NOMO-1 (cell line): ENCODE data around the gene ZNF407.

ENCODE experiments used
- DNase-seq, 2 experiments: peaks; one replicate each; lab custom pipeline; 2025; ENCODE audit not compliant: unreplicated experiment in 2 of 2; lab: John Stamatoyannopoulos, UW

ZNF407 gene

DNA sequence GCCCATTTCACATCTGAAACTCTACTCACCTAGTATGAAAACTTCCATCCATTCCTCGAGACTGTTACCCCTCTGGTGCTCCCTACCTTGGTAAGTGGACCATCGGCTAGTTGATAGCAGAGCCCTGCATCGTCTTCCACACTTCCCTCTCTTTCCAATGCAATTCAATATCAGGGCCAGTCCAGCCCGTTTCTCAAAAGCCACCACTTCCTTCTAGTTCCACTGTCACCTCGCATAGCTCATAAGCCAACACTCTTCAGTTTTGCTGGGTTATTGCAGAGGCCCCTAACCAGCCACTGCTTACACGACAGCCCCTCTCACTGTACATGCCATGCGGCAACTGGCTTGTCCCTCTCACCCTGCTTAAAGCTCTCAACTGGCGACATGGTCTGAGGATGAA is 10.2 kb upstream of the ZNF407 start:
- DNase-seq = no peak

DNA sequence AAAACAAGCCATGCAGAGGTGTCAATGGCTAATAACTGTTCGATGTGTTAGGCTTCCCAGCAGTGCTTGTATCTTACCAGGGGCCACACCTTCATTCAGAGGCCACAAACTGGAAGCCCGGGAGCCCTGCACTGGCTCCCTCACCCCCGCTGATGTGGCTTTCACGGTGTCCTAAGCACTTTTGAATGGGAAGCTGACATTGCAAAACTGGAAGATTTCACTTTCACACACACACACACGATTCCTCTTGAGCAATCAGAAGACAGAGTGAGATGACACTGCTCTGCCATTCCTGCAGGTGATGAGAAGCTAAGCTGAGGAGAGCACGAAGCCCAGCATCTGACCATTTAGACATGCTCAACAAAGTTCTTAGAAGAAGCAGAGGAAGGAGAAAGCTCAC is 8.6 kb upstream of the ZNF407 start:
- peak; percentile 67 to 74 for DNase-seq

DNA sequence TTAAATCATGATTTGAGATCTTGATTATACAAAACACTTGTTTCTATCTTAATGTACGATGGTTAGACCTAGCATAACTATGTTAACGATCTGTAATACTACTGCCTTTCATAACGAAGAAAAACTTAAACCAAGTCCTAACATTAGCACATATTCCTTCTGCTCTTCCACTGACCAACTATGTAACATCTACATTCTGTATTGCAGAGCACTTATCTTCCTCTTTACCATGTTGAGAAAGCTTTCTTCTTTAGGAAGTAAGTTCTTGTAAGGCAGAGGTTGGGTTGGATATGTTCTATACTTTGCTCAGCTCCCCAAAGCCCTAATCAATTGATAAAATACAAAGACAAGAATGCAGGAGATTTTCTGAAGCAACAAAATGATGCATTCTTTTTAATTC is 7.9 kb upstream of the ZNF407 start:
- DNase-seq = peak; percentile 10 to 75

DNA sequence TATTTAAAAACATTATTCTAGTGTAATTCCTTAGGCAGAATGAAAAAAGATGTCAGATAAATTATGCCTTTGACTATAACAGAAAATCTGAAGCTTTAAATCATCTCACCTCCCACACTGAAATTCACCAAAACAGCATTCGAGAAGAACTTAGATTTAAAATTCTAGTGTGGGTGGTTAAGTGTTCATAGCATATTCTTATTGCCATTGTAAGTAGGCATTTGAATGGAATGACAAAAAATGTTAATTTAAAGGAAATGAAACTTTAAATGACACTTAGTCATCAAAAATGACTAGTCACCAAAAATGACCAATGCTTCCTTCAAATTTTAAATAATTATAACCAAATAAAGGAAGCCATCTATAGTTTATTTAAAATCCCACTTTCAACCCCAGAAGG is 7.0 kb upstream of the ZNF407 start:
- DNase-seq = peak in 1 of 2 experiments; percentile 65

DNA sequence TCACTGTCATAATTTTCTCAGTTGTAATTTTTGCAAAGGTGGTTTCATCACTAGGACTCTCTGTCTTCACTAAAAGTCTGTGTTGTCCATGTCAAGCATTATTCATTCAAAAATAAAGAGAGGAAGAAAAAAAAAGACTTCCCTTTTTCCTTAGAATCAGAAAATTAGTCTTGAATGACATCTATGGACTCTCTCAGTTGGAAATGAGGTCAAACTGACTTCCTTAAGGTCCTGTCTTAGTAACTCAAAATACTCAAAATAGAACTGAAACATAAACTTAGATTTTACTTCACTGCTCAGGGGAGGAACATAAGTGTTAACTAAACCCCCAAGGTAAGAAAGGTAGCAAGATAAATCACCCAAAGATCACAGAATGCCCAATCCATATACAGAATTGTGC is 2.2 kb upstream of the ZNF407 start:
- DNase-seq = peak in 1 of 2 experiments; percentile 26

DNA sequence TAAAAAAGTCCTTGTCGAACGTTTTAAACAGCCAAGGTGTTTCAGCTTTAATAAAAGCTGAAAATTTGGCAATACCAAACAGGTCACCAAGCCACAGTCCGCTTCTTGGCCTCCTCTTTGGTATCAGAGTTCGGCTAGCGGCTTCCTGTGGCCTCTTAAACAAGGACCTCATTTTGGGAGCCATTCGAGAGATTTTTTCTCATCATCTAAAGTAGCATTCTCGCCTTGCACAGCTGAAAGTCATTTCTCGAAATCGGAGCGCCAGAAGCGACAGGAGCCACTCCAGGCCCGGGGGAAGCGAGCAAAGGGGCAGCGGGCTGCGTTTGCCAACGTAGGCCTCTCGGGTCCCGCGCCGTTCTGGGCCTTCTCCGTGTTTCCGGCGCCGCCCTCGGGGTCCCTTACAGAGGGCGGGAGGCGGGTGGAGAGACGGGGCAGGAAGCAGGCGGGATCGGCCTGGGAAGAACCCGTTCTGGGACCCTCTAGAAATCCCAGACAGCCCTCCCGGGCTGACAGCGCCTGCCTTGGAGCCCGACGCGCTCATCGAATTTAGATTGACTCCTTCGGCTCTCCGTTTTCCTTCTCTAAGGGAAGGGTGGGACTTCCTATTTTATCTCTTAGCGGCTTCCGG is 522 bp upstream of the ZNF407 start:
- peak; percentile 68 to 82 for DNase-seq

DNA sequence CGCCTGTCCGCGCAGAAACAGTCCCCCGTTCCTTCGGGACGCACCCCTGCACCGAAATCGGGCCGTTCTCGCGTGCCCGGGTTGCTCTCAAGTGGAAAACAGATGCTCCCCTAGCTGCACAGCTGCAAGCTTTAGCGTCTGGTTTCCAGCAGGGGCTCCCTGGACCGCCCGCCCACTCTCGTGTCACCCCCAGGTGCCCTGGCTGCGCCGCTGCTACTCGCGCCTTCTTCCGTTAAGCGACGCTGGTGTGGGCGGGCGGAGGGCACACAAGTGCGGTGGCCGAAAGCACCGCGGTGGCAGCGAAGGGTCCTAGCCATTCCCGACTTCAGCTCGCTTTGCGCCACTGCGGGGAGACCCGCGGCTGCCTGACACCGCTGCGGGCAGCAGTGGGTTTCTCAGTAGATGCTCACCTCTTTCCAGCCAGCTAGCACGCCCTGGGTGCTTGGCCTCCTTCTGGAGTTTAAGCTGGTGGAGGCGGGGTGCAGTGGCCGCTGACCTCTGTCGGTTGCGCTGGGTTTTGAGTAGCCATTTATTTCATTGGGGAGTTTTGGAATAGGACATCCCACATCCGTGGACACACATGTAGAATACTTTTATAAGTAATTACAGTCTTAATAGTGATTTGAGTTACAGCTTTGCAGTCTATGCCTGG is 806 bp downstream of the ZNF407 start:
- DNase-seq = peak; percentile 53 to 57

DNA sequence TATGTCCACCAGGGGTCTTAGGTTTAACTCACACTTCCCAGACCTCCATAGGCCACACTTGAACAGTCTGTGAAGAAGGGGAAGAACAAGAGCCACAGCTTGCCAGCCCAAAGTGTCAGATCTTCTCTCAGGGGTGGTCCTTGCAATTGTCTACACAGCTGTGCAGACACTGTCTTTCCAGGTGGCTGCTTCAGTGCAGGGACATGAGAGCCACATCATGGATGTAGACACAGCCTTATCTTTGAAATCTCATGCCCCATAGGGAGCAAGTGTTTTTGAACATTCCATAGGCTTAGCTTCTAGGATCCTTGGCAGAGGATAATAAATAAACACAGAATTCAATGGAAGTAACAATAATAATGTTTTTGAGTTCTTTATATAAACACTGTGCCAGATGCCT is 6.7 kb downstream of the ZNF407 start:
- no peak for DNase-seq

DNA sequence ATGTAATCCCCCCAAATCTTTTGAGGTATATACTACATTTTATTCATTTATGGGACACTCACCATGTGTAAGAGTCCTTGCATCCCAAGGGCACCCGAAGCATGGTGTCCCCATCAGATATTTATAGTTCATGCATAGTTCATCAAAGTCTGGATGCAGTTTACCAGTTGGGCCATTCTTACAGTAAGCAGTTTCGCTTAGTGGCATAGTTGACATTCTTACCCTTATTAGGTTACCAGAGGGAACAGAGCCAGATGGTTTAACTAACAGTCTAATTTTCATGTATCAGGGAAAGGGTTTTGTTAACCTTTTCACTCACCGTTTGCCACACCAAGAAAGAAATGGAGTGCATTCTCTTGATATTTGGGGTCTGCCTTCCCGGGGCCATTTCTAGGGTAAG is 7.1 kb downstream of the ZNF407 start:
- no peak for DNase-seq

DNA sequence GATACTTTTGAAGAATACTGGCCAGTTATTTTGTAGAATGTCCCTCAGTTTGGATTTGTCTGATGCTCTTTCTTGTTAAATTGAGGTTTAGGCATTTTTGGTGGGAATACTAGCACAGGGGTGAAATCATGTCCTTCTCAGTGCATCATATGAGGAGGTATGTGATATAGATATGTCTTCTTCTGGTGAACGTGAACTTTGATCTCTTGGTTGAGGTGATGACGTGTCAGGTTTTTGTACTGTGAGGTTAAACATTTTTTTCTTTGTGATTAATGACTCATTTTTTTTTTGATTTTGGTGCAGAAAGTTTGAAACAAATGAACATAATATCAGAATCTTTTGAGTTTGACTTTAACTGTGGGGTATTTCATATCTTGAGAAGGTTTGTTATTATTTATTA is 11.0 kb downstream of the ZNF407 start:
- no peak for DNase-seq

DNA sequence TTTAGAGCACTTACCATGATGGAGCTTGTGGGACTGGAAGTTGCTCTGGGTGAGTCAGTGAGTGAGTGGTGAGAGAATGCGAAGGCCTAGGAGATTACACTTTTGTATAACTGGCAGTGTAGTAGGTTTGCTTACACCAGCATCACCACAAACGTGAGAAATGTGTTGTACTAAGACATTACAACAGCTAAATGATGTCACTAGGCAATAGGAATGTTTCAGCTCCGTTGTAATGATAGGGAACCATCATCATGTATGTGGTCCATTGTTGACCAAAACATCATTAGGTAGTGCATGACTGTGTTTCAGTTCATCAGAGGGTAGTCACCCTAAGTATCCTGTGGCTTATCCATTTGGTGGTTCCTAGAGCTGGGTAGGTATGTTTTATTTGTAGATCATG is 11.9 kb downstream of the ZNF407 start:
- no peak for DNase-seq

DNA sequence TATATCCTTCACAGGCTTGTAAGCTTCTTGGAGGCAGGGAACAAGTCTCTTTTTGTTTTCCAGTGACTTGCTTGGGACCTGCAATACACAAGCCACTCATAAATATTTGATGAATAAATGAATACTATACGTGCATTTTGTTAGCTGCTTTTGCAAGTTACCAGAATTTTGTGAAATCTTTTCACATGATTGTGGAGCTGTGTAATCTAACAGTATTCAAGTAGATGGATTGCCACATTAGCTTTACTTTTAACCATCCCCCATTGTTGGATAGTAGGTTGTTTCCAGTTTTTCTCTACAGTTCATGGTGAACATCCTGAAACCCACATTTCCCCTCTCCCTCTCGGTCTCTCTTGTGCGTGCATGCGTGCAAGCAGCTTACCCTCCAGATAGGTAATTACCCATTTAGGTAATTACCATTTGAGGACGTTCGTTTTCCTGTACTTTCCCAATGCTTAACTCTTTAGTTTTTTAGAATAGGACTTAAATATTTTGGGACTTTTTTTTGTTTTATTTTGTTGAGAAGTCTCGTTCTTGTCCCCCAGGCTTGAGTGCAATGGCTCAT is 12.5 kb downstream of the ZNF407 start:
- DNase-seq = peak in 1 of 2 experiments; percentile 28

DNA sequence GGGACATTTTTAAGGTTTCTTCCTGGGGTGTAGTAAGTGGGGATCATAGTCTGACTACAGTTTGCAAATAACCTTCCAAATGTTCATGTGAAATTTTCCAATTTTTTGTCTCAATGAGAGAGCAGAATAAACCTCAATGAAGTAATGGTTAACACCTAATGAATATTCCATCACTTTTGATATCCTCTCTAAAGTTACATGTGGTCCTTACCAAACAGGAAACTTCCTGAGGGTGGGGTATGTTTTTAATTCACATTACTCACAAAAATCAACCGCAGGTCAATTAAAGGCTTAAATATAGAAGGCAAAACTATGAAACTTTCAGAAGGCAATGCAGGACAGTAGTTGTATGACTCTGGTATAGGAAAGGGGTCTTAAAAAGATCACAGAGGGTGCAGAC is 13.2 kb downstream of the ZNF407 start:
- peak; percentile 16 to 54 for DNase-seq

DNA sequence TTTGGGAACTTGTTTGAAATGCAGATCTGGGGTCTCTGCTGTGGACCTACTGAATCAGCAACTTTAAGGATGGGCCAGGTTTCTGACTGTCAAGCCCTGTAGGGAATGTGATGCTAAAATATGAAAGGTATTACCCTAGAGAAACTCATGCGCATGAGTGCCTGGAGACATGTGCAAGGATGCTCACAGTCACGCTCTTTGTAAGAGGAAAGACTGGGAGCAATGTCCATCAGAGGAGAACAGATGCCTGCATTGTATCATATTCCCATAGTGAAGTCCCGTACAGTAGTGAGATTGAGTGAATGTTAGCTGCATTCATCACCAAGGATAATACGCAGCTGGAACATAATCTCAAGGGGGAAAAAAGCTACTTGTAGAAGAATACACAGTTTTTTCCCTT is 14.1 kb downstream of the ZNF407 start:
- no peak for DNase-seq

DNA sequence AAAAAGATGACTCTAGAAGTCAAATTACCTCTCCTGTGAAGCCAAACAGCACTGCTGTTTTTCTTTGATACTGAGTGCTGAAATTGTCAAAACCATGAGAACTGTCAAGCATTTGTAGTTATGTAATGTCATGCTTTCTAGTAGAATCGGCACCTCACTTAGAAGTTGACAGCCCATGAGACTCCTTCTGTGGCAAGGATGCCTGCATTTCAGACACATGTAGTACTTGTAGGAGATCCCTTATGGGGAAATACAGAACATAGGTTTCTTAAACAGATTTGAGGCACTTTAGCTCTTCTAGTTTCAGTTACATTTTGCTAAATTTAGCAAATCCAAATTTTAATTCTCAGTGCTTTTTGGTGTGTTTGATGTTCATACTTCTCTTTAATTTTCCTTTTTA is 15.7 kb downstream of the ZNF407 start:
- DNase-seq = peak; percentile 21 to 76

DNA sequence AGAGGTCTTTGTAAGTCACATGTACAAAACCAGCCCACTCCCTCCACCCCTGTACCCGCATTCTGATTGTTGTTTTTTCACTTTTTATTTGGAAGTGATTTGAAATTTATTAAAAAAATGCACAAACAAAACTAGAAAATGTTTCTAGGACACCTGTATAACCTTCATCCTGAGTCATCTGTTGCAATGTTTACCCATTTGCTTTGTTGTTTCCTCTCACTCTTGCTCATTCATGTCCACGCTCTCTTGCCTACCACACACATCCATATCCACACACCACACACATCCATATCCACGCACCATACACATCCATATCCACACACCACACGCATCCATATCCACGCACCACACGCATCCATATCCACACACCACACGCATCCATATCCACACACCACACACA is 18.8 kb downstream of the ZNF407 start:
- DNase-seq = no peak

DNA sequence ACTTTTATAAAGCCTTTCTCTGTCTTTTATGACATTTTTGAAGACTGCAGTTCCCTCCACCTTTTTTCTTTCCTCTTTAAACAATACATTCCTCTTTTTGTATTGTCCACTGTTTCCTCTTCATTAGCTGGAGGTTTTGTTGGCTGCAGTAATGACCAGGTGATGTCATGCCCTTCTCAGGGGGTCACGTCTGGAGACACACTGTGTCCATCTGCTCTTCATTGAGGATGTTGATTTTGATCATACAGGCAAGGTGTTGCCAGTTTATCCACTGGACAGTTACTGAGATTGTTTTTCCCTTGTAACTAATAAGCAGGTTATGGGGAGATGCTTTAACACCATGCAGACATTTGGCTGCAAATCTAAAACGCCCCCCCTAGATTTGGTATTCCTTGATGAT is 19.8 kb downstream of the ZNF407 start:
- DNase-seq = no peak

DNA sequence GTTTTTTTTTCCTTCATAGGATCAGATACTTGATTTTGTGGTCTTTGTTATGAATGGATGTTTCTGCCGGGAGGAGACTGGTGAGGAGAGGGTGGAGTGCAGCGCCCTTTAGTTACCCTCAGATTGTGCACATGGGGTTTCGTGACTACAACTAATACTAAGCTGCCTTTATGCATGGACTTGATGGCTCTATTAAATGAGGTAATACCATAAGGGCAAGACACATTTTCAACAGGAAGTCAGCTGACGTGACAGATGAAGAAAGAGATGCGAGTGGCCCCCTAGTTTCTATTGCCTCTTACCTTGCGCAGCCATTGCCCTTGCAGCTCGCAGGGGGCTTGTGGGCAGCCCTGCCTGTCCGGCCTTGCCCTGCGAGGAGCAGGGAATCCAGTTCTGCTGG is 24.4 kb downstream of the ZNF407 start:
- DNase-seq = peak; percentile 29 to 69

DNA sequence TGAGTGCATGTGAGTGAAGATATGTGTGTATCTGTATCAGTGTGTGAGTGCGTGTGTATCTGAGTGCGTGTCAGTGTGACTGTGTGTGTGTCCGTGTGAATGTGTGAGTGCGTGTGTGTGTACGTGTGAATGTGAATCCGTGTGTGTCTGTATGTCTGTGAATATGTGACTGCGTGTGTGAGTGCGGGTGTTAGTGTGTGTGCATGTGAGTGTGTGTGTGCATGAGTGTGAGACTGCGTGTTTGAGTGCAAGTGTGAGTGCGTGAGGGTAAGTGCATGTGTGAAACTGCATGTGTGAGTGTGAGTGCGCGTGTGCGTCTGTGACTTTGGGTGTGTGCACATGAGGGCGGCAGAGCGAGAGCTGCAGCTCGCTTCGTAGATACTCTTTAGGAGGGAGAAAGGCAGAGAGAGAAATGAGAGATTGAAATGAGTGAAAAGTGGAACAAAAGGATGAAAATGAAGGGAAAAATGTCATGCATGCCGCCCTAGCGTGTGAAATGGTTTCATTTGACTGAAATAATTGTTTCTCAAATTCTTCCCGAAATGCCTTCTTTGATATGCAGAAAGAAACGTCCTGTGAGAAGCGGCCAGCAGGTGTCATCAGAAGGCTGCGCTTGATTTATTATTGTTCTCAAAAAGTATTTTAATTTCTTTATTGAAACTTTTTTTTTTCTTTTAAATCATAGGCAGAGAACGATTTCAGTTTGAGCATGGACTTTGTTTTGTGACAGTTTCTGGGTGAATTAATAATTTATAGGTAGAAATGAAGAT is 25.6 kb downstream of the ZNF407 start:
- peak; percentile 4 to 5 for DNase-seq

DNA sequence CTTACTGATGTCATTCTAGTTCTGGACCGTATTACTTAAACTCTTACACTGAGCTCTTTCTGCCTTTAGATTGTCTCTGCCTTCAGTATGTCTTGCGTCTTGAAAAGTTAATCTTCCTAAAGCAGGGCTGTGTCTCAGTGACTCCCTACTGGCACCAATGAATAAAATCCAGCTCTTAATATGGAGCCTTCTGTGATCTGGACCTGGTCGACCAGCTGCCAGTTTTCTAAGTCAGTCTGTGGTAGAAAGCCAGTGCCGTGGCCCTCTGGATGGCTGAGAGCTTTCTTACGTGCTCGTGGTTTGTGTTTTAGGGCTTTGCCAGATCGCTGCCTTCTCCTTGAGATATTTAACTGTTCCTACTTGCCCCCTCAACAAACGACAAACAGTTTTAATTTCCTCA is 26.8 kb downstream of the ZNF407 start:
- DNase-seq = no peak

DNA sequence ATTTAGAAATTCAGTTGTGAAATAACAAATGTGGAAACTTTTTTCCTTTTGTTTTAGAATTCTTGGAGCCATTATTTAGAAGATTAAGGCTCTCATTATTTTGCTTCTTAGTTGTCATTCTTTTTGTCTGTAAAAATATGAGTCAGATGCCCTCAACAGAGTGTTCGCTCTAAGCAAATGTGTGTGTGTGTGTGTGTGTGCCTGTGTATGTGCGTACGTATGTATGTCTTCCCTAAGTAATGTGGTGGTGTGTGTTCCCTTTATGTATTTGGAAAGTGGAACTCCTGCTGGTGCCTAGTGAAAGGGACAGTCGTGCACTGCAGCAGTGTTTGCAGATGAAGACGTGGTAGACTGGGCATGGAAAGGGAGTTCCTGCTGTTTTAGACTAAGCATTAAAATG is 27.5 kb downstream of the ZNF407 start:
- no peak for DNase-seq
